ENCODE data around the gene ZC2HC1C.

The ZC2HC1C gene

DNA sequence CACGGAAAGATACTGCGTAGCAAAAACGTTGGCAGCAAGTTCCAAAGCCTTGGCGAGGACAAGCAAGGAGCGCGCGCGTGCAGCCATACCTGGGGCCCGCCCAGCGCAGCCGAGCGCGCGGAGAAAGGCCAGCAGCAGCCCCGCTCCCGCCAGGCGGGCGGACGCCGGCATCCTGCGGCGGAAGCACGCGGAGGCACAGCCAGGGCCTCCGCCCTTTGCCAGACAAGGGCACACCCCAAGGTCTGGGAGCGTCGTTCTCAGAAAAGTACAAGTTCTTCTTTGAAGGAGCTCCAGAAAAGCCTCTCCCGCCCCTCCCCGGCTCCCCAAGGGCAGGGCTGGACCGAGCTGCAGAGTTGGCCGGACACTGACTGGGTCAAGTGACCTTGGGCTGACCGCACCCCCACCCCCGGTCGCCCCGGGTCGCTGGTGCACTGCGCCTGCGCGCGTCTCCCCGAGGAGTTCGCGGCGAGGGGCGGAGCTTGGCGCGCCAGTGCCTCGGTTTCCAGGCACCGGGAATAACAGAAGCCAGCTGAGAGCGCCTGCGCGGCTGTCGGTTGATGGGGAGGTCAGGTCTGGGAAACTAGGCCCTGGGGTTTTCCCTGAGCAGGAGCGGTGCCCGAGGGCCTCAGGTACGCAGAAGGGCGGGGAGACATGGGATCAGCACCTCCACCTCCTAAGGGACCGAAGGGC is at the start of gene ZC2HC1C:
TSS of gene ZC2HC1C (plus strand) at position 521 of the 690 bp plus-strand sequence. CDS start 933 bp downstream, outside the sequence.
- DNase-seq (ENCODE audit: low read depth) = no peak

- no peak for DNase-seq (ENCODE audit: low read depth)
These were observed 46.8 kb upstream of the ZC2HC1C start for GRCh38 chr14:75022655-75023054.

- no peak for DNase-seq (ENCODE audit: low read depth)
These were observed 46.3 kb upstream of the ZC2HC1C start for GRCh38 chr14:75023108-75023507.

GRCh38 chr14:75025082-75025481 is 44.4 kb upstream of the ZC2HC1C start:
- no peak for DNase-seq (ENCODE audit: low read depth)

DNA sequence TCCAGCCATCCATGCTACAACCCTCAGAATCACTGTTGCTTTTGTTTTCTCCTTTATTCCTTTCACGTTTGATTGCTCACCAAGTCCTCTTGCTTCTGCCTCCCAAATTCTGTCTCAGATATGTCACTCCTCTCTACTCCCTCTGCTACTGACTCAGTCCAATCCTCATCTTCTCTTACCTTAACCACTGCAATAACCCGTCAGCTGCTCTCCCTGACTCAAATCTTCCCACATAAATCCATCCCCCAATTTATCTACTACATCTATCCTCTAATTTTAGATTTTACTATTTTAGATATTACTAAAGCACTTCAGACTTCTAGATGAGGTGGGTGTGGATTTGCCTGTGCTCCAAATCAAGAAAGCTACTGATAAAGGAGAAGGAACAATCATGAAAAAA is 43.6 kb upstream of the ZC2HC1C start:
- DNase-seq (ENCODE audit: low read depth) = no peak

DNA sequence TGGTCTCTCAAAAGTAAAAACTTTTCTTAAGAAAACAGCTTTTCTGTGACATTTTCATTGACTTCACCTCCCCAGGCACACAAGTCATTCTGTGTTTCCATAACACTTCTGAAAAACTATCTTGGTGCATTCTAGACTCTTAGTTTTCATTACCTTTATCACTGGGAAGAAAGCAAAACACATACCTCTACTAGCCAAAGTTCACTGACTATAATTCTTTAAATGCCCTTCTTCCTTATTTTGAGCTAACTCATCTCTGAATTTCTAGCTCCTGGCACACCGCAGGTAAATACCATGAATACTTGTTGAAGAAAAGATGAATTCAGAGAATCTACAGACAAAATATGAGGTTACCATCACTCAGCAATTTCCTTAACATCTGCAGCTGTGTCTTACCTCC is 39.3 kb upstream of the ZC2HC1C start:
- no peak for DNase-seq (ENCODE audit: low read depth)

- DNase-seq (ENCODE audit: low read depth) = no peak
These were observed 36.5 kb upstream of the ZC2HC1C start for GRCh38 chr14:75032939-75033338.

DNA sequence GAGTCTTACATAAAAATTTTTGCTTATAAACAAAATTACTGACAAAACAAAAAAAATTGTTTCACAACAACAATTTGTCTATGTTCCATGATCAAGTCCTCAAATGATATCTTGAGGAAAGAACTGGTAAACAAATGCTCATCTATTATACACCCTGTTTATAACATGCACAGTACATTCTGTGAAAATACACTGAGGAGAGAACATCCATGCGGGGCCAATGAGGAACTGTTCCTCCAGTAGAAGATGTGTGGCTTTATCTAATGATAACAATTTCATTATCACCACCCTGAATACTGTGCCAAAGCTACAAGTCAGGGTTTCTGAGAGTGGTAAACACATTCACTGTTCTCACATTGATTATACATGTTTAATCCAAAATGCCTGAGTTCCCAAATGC is 28.9 kb upstream of the ZC2HC1C start:
- no peak for DNase-seq (ENCODE audit: low read depth)

GRCh38 chr14:75040959-75041358 is 28.5 kb upstream of the ZC2HC1C start:
- no peak for DNase-seq (ENCODE audit: low read depth)

GRCh38 chr14:75041613-75042012 is 27.8 kb upstream of the ZC2HC1C start:
- no peak for DNase-seq (ENCODE audit: low read depth)

- DNase-seq (ENCODE audit: low read depth) = no peak
These were observed 27.4 kb upstream of the ZC2HC1C start for GRCh38 chr14:75042035-75042434.

DNA sequence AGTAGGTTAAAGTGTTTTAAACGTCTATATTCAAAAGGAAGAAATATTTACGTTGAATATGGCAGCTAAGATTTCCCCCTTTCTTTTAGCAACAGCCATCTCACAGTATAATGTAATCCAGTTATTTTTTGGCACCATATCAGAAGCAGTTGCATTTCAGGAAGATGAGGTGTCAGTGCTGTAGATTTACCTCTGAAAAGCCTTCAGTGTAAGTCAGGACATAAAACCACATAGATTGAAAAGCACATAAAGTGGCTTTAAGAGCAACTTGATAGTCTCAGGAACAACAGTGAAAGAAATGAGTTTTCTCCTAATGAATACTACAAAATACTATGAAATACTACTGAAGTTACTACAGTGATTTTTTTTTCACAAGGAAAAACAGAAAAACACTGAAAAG is 25.1 kb upstream of the ZC2HC1C start:
- DNase-seq (ENCODE audit: low read depth) = no peak

GRCh38 chr14:75044752-75045151 is 24.7 kb upstream of the ZC2HC1C start:
- DNase-seq (ENCODE audit: low read depth) = no peak

GRCh38 chr14:75046275-75046674 is 23.2 kb upstream of the ZC2HC1C start:
- DNase-seq (ENCODE audit: low read depth) = no peak

DNA sequence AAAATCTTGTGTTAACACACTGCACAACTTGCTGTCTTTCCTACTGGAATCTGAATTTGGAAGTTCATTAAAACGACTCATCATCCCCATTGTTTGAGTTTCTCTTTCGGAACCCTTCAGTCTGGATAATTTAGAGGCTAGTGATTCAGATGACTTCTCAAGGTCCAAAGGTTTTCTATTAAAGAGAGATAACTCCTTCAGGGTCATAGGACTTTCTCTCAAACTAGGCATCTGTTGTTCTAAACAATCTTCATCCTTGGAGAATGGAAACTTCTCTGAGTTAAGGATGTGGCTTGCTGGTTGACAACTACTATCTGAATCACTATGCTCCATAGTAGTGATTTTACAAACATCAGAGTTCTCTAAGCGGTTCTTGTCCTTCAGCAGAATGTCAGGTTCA is 22.5 kb upstream of the ZC2HC1C start:
- no peak for DNase-seq (ENCODE audit: low read depth)

DNA sequence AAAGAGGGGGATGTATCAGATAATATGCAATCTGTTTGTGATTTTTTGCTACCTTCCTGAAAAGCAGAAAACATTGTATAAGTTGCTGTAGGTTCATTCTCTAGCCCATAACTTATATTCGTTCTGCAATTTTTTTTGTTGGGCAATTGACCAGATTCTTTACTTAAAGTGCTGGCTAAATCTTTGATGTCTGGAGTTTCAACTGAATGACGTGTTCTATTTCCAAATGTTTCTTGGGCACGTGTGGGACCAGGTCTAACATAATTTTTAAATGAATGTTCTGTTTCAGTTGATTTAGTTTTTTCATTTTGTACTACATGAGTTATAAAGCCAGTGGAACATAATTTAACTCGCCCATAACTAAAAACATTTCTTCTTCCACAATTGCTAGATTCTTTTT is 21.9 kb upstream of the ZC2HC1C start:
- DNase-seq (ENCODE audit: low read depth) = no peak

DNA sequence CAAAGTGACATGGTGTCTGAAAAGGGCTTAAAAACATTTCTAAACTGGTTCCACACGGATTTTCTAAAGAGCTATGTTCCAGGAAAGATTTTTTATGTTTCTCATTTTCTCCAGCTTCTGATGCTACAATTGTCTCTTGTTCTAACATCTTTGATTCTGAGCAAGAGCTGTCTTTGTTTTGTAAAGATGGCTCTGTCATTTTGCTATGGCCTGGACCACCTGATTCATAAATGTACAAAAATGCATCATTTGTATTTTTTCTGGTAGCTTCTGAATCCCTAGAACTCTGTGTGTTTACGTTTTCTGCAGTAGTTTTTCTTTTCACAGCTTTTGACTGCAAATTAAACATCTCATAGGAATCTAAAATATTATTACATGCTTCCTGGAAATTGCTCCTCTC is 21.3 kb upstream of the ZC2HC1C start:
- no peak for DNase-seq (ENCODE audit: low read depth)

GRCh38 chr14:75049136-75049535 is 20.3 kb upstream of the ZC2HC1C start:
- no peak for DNase-seq (ENCODE audit: low read depth)

- no peak for DNase-seq (ENCODE audit: low read depth)
These were observed 19.7 kb upstream of the ZC2HC1C start for GRCh38 chr14:75049731-75050201.

DNA sequence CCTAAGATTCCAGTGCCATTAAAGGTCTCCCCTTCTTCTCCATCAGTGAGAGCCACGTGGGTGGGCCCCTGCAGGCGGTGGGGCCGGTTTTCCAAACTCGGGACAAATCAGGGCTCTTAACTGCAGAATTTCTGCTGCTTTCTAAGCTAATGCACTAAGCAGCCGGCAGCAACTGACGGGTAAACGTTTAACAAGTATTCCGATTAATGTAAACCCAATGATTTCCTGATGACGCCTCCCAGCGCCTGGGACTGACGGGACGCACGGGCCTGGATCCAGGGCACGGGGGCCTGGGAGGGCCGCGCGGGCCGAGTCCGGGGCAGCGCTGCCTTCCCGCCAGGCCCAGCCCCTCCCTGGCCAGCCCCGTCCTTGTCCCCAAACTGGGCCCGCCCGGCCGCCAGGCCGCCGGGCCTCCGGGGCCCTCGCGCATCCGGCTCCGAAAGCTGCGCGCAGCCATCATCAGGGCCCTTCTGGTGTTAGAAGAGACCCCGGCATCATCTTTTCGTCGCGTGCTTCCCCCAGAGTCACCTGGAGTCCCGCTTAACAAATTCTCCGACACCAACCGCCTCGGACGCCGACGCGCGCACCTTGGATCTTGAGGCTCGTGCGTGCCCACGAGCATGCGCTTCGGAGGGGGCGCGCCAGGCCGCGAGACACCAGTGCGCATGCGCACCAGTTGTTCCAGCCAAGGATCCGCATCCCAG is 18.4 kb upstream of the ZC2HC1C start, which contains the start of gene MLH3:
TSS of gene MLH3 (minus strand) at position 616 of the 704 bp plus-strand sequence. CDS start 1,812 bp downstream, outside the sequence.
- DNase-seq (ENCODE audit: low read depth) = no peak

DNA sequence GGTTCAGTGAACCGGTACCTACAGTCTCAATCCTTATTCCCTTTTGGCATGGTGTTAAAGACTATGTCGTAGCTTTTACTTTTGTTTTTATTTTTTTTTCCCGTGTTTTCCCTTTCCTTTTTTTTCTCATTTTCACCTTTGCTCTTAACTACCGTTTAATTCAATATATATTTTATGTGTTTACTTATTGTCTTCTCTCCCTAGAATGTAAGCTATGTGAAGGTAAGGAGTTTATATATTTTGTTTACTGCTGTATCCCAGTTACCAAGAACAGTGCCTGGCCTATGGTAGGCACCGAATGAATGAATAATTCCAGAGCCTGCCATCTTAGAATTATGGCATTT is 17.9 kb upstream of the ZC2HC1C start:
- no peak for DNase-seq (ENCODE audit: low read depth)

DNA sequence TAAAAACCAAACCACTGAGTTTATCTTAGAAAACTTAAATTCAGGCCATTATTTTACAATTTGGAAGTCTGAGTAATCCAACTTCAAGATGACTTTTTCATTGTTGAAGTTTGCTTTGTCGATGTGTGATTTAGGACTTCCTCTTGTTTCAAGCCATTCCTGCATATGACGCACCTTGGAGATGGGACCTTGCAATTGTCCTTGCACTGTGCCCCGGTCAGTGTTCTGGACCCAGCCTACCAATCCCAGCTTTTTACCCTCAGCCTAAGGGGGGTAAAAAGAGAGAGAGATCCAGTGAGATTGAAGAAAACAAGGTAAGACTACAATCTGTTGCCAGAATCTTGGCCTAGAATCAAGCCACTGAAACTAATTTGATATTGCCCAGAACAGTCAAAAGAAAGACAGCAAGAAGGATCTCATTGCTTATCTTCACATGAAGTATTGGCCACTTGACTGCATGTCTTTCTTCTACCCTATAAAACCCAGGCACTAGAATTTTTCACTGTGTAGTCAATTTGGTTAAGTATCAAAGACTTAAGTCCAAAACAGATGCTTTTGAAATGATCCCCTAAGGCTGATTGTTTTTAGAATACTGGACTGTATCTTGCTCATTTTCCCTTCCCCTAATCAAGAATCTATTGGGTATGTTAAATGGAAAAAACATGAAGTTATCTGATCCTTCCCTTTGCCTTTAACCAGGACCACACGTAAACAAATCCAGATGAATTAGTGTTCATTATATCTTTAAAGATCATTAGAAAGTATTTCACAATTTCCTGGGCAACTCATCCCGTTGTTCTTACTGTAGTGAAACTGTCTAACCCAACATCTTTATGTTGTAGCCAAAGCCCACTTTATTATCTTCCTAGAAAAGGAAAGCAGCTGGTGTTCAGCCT is 15.8 kb upstream of the ZC2HC1C start:
- DNase-seq (ENCODE audit: low read depth) = no peak

DNA sequence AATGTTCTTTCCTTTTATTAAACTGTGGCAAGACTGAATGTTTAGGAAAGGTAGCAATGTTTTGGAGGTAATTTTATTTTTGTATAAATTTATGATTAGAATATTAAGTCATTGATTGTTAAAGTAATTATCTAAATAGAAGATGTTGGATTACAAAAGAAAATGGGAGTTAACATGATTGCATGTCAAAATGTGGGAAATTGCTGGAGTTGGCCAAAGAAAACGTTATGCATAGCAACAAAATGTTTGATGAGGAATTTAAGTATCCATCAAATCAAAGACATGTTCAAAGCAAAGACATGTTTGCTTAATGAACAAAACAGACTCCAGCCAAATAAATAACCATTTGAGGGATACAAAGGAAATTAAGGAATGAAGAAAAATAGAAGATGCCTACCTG is 15.0 kb upstream of the ZC2HC1C start:
- no peak for DNase-seq (ENCODE audit: low read depth)

Measured in non-pigmented ciliary epithelial cell (primary cell).